ENCODE results near the gene NTRK2.

The NTRK2 gene

GRCh38 chr9:84996716-84997115, 327.2 kb downstream of the NTRK2 start:
- H3K9me3 ChIP-seq (ENCODE audit: insufficient read depth, low read length, severe bottlenecking), result no peaks in the 10 kb centered on the region
- H3K27me3 ChIP-seq (ENCODE audit: insufficient read depth, low read length, poor library complexity), result no peaks in the 10 kb centered on the region
- ATAC-seq (ENCODE audit: insufficient read depth, low read depth), result no peak
- H3K36me3 ChIP-seq (ENCODE audit: insufficient read depth, low read length), result no peaks in the 10 kb centered on the region
- H3K27ac ChIP-seq (ENCODE audit: low read length), result no peak overlapping the region
- no peaks in the 10 kb centered on the region for H4K20me1 ChIP-seq (ENCODE audit: insufficient read depth, low read length)
- no peaks in the 10 kb centered on the region for H3K4me1 ChIP-seq (ENCODE audit: insufficient read depth, low read length)
- H2AFZ ChIP-seq (ENCODE audit: low read depth, low read length), result no peak overlapping the region
- H3K9ac ChIP-seq (ENCODE audit: low read depth, low read length), result no peak overlapping the region
- H3K79me2 ChIP-seq (ENCODE audit: insufficient read depth, low read length), result no peaks in the 10 kb centered on the region
- DNase-seq, result no peak
- H3K4me3 ChIP-seq (ENCODE audit: low read depth in 1 of 2, low read length in 2 of 2), result no peak overlapping the region
- H3K4me2 ChIP-seq (ENCODE audit: insufficient read depth, low read length), result no peak overlapping the region
- no peak for TF ChIP-seq EZH2 (IDR thresholded peaks at IDR 0.05; ENCODE audit: borderline replicate concordance, low read depth, low read length, severe bottlenecking)
- TF ChIP-seq CTCF (IDR thresholded peaks at IDR 0.05; ENCODE audit: borderline replicate concordance, extremely low read depth, low read length, poor library complexity, severe bottlenecking), result no peak

GRCh38 chr9:84997472-84997871, 327.9 kb downstream of the NTRK2 start:
- DNase-seq, result no peak
- Histone ChIP-seq H3K36me3 (ENCODE audit: insufficient read depth, low read length) (no peaks in the 10 kb centered on the region), H3K4me1 (ENCODE audit: insufficient read depth, low read length) (no peaks in the 10 kb centered on the region), H3K4me2 (ENCODE audit: insufficient read depth, low read length) (no peak overlapping the region), H2AFZ (ENCODE audit: low read depth, low read length) (no peak overlapping the region), H3K4me3 (ENCODE audit: low read depth in 1 of 2, low read length in 2 of 2) (no peak overlapping the region), H3K9ac (ENCODE audit: low read depth, low read length) (no peak overlapping the region), H4K20me1 (ENCODE audit: insufficient read depth, low read length) (no peaks in the 10 kb centered on the region), H3K27ac (ENCODE audit: low read length) (no peak overlapping the region), H3K79me2 (ENCODE audit: insufficient read depth, low read length) (no peaks in the 10 kb centered on the region), H3K9me3 (ENCODE audit: insufficient read depth, low read length, severe bottlenecking) (no peaks in the 10 kb centered on the region), H3K27me3 (ENCODE audit: insufficient read depth, low read length, poor library complexity) (no peaks in the 10 kb centered on the region)
- TF ChIP-seq CTCF (IDR thresholded peaks at IDR 0.05; ENCODE audit: borderline replicate concordance, extremely low read depth, low read length, poor library complexity, severe bottlenecking) (no peak), EZH2 (IDR thresholded peaks at IDR 0.05; ENCODE audit: borderline replicate concordance, low read depth, low read length, severe bottlenecking) (no peak)
- ATAC-seq (ENCODE audit: insufficient read depth, low read depth), result no peak

GRCh38 chr9:84998639-84999038, 329.1 kb downstream of the NTRK2 start:
- no peak overlapping the region for H3K27ac ChIP-seq (ENCODE audit: low read length)
- no peaks in the 10 kb centered on the region for H3K4me1 ChIP-seq (ENCODE audit: insufficient read depth, low read length)
- no peak for TF ChIP-seq EZH2 (IDR thresholded peaks at IDR 0.05; ENCODE audit: borderline replicate concordance, low read depth, low read length, severe bottlenecking)
- no peak for TF ChIP-seq CTCF (IDR thresholded peaks at IDR 0.05; ENCODE audit: borderline replicate concordance, extremely low read depth, low read length, poor library complexity, severe bottlenecking)
- no peak overlapping the region for H3K9ac ChIP-seq (ENCODE audit: low read depth, low read length)
- H3K4me3 ChIP-seq (ENCODE audit: low read depth in 1 of 2, low read length in 2 of 2), result no peak overlapping the region
- ATAC-seq (ENCODE audit: insufficient read depth, low read depth), result no peak
- H3K79me2 ChIP-seq (ENCODE audit: insufficient read depth, low read length), result no peaks in the 10 kb centered on the region
- no peaks in the 10 kb centered on the region for H3K9me3 ChIP-seq (ENCODE audit: insufficient read depth, low read length, severe bottlenecking)
- H4K20me1 ChIP-seq (ENCODE audit: insufficient read depth, low read length), result no peaks in the 10 kb centered on the region
- no peaks in the 10 kb centered on the region for H3K36me3 ChIP-seq (ENCODE audit: insufficient read depth, low read length)
- H2AFZ ChIP-seq (ENCODE audit: low read depth, low read length), result no peak overlapping the region
- no peaks in the 10 kb centered on the region for H3K27me3 ChIP-seq (ENCODE audit: insufficient read depth, low read length, poor library complexity)
- DNase-seq, result no peak
- H3K4me2 ChIP-seq (ENCODE audit: insufficient read depth, low read length), result no peak overlapping the region

GRCh38 chr9:84999788-85000187, 330.3 kb downstream of the NTRK2 start:
- H3K9ac ChIP-seq (ENCODE audit: low read depth, low read length), result no peak overlapping the region
- H3K27me3 ChIP-seq (ENCODE audit: insufficient read depth, low read length, poor library complexity), result no peaks in the 10 kb centered on the region
- no peak overlapping the region for H3K4me3 ChIP-seq (ENCODE audit: low read depth in 1 of 2, low read length in 2 of 2)
- no peaks in the 10 kb centered on the region for H3K36me3 ChIP-seq (ENCODE audit: insufficient read depth, low read length)
- no peaks in the 10 kb centered on the region for H4K20me1 ChIP-seq (ENCODE audit: insufficient read depth, low read length)
- DNase-seq, result no peak
- no peaks in the 10 kb centered on the region for H3K79me2 ChIP-seq (ENCODE audit: insufficient read depth, low read length)
- ATAC-seq (ENCODE audit: insufficient read depth, low read depth), result no peak
- H3K4me2 ChIP-seq (ENCODE audit: insufficient read depth, low read length), result no peak overlapping the region
- no peaks in the 10 kb centered on the region for H3K9me3 ChIP-seq (ENCODE audit: insufficient read depth, low read length, severe bottlenecking)
- no peak overlapping the region for H3K27ac ChIP-seq (ENCODE audit: low read length)
- no peak for TF ChIP-seq EZH2 (IDR thresholded peaks at IDR 0.05; ENCODE audit: borderline replicate concordance, low read depth, low read length, severe bottlenecking)
- no peak for TF ChIP-seq CTCF (IDR thresholded peaks at IDR 0.05; ENCODE audit: borderline replicate concordance, extremely low read depth, low read length, poor library complexity, severe bottlenecking)
- no peak overlapping the region for H2AFZ ChIP-seq (ENCODE audit: low read depth, low read length)
- no peaks in the 10 kb centered on the region for H3K4me1 ChIP-seq (ENCODE audit: insufficient read depth, low read length)
